SK-N-SH treated with all-trans-retinoic acid at 6 μM for 48 hours (cell line): ENCODE measurements around the gene GAK.

Experiments used
- RARB ChIP-seq: fragments of 250-450 bp; sonication (Bioruptor Pico); IDR thresholded peaks from 2 replicates; pipeline ENCODE4 v1.8.0; 2021; ENCODE audit warnings: mild to moderate bottlenecking, moderate library complexity
- ZNF565 ChIP-seq: fragments of 450-650 bp; formaldehyde crosslinking; conservative IDR thresholded peaks from 2 replicates; pipeline ENCODE4 v1.5.0; 2020; ENCODE audit warnings: low read depth, mild to moderate bottlenecking, moderate library complexity

DNA sequence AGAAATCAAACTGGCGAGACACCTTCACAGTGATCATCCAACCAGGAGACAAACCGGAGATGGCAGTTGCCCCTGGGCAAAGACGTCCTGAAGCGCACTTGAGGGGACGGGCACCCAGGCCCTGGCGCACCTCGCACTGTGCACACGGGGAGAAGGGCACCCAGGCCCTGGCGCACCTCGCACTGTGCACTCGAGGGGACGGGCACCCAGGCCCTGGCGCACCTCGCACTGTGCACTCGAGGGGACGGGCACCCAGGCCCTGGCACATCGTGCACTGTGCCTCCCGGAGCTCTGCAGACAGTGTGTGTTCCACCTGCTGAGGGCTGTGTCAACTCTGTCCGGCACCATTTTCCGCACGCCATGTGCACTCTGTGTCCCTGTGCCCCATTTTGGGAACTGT lies 71.6 kb downstream of the GAK start:
- TF ChIP-seq ZNF565: no peak
- TF ChIP-seq RARB (CRISPR knock-in tag): no peak
